Skeletal muscle cell (primary cell): Measurements from ENCODE around the gene NAV2.

Experiments used
- DNase-seq: peaks from one replicate; pipeline ENCODE4 v3.0.0-alpha.2; 2010; ENCODE audit warnings: low read depth
- H3K4me3 ChIP-seq: 2 replicates; pipeline ENCODE4 v1.5.1; 2011; ENCODE audit warnings: low read depth, mild to moderate bottlenecking, control low read depth, low read length, moderate library complexity

The NAV2 gene

DNA sequence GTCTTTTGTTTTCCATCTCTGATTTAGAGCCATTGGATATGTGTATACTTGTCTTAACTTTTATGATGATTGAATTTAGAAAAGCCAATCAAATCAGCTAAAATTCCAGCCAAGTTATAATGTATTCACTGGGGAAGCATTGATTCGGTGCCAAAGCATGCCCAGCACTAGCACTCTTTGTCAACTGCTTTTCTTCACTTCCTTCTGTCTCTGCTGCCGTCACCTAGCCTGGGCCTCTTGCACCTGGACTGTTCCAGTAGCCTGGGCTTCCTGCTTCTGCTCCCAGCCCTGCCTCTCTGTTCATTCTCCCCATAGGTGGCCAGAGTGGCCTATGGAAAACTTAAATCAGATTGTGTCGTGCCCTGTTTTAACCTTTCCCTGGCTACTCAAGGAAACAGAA is 80.7 kb downstream of the NAV2 start:
- no peak for DNase-seq
- no peak overlapping the region for H3K4me3 ChIP-seq

DNA sequence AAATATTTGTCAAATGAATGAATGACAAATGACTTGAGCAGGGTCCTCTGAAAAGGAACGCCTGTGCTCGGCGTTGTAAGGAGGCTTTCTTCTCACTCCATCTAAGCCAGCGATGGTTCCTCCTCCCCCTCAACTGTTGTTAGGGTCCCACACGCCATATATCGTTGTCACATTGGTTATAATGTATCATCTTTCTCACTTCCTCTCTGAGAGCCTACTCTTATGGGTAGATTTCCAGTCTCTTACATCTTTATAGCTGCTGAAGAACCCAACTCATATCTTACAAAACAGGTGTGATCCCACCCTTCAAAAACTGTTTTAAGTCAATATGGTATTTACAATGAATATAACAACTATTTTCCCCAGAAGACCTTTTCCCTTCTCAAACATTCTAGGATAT is 81.5 kb downstream of the NAV2 start:
- no peak overlapping the region for H3K4me3 ChIP-seq

GRCh38 chr11:19795082-19795481 is 82.4 kb downstream of the NAV2 start:
- no peak overlapping the region for H3K4me3 ChIP-seq
- no peak for DNase-seq

More for the DNA sequence above, 81.5 kb downstream of the NAV2 start:
- no peak for DNase-seq

GRCh38 chr11:19800162-19800561 is 87.5 kb downstream of the NAV2 start:
- H3K4me3 ChIP-seq: no peak overlapping the region
- DNase-seq: no peak

- no peak for DNase-seq
- H3K4me3 ChIP-seq: no peak overlapping the region
These were observed 88.3 kb downstream of the NAV2 start for GRCh38 chr11:19800714-19801519.

DNA sequence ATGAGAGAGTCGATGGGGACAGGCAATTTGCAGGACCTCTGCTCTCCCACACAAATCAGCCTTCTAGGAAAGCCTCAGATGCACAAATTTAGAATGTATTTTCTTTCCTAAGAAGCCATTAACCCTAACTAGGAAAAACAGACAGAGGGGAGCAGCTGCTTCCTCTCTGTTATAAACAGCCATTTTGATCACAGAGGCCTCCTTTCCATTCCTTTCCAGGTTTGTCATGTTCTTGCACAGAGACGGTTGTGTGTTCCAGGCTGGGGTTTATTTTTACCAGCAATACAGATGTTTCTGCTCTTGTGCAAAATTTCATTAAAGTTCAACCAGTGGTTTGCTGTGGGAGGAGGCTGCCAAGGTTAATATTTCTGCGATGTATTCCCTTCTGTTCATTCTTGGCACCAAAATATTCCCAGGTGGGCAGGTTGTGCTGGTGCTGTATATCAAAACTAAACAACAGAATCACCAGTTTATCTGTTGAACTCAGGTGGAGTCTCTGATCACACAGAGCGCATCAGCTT is 90.2 kb downstream of the NAV2 start:
- no peak overlapping the region for H3K4me3 ChIP-seq
- no peak for DNase-seq

- H3K4me3 ChIP-seq: no peak overlapping the region
- no peak for DNase-seq
These were observed 90.9 kb downstream of the NAV2 start for GRCh38 chr11:19803506-19803998.

DNA sequence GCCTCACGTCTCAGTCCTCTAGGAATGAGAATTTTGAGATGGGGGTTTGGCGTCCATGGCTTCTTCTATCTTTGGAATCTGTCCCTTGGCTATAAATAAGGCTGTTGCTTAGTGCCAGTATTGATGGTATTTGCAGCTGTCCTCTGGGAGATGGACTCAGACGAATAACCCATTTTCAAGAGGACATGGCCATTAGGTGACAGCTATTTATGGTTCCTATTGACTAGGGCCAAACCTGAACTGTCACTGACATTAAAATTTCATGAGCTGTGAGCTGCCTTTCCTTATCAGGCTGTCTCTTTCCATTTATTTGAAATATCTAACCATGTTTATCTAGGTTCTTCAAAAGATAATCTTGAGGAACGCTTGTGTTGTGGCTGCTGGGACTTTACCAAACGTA is 92.7 kb downstream of the NAV2 start:
- DNase-seq: no peak
- H3K4me3 ChIP-seq: no peak overlapping the region

GRCh38 chr11:19805827-19806226 is 93.2 kb downstream of the NAV2 start:
- no peak for DNase-seq
- H3K4me3 ChIP-seq: no peak overlapping the region

DNA sequence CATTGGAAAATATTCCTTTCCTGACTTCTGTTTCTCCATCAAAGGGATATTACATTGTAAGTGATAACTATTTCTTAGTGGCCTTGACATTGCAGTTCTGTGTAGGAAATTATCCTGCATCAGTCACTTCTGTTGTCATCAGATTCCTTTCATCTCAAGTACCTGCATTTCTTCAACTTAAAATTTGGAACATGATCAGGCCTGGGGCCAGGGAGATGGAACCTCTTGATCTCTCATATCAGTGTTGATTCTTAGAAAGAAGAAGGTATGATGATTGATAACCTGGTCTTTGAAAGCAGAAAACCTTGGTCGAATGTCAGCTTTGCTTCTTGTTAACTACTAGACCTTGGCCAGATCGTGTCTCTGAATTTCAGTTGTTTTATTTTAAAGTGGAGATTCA is 93.6 kb downstream of the NAV2 start:
- H3K4me3 ChIP-seq: no peak overlapping the region
- DNase-seq: no peak

DNA sequence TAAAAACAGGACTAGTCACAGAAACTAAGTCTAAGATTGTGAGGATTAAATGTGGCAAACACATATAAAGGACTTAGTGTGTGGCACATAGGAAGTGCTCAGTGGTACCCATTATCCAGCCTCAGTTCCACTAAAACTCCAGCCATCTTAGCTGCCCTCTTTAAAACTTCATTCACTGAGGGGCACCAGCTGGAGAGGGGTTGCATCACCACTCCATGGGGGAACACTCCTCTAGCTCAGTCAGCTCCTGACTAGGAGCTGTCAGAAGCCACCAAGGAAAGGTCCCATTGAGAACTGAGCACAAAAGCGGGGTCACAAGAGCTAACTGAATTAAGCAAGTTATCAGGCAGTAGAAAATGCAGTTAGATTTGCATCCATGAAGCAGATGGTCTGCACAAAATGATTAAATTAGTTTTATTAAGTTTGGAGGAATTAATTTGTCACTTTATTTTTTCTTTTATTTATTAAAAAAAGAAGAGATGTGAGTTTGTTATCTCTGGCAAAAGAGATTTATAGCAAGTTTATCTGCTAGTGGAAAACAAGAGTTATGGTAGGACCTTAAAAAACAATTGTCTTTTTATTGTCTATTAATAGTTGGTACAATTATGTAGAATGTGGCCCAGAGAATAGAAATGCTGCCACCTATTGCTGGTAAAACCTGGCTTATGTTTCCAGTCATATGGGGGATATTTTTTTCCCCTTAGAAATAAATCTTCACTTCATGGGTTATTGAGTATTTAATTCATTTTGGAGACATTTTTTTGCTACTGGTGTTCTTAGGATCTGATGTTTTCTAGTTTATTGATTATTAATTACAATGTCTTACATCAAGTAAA is 95.7 kb downstream of the NAV2 start:
- no peak for DNase-seq
- no peak overlapping the region for H3K4me3 ChIP-seq

GRCh38 chr11:19810852-19811251 is 98.2 kb downstream of the NAV2 start:
- DNase-seq: no peak
- no peak overlapping the region for H3K4me3 ChIP-seq

DNA sequence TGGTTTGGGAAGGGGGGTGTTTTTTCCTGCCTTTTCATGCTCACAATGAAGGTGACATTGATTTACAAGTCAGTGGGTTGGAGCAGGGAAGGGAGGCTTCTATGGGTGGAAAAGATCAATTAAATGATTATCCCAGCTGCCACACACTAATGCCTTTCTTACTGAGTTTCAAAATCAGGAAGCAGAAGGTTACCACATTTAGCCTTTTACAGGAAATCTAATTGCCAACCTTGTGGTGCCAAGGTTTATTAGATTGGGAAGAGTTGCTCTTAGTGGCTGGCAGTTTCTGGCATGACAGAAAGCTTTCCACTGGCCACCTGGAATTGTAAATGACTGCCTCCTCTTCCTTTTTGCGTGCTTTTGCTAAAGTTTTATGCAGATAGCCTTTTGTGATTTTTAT is 98.7 kb downstream of the NAV2 start:
- no peak for DNase-seq
- no peak overlapping the region for H3K4me3 ChIP-seq

GRCh38 chr11:19812096-19812495 is 99.5 kb downstream of the NAV2 start:
- no peak overlapping the region for H3K4me3 ChIP-seq
- no peak for DNase-seq

DNA sequence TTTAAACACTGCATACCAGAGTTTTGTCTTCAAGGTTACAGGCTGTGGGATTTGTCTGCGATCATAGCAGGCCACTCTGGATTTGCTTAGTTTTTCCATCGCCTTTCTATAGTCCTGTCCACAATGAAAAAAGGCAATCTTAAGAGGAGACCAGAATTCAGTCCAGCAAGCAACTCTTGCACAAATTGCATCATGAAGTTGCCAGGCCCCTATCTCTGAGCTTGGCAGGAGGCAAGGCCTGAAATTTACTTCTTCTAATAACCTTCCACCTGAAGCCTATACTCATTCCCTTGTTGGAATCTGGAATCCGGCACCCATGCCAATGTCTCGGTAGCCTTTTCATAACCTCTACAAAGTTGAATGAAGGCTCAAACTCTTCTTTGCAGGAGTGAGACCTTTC is 100.1 kb downstream of the NAV2 start:
- H3K4me3 ChIP-seq: no peak overlapping the region
- no peak for DNase-seq

GRCh38 chr11:19813158-19813879 is 100.7 kb downstream of the NAV2 start:
- no peak for DNase-seq
- no peak overlapping the region for H3K4me3 ChIP-seq

DNA sequence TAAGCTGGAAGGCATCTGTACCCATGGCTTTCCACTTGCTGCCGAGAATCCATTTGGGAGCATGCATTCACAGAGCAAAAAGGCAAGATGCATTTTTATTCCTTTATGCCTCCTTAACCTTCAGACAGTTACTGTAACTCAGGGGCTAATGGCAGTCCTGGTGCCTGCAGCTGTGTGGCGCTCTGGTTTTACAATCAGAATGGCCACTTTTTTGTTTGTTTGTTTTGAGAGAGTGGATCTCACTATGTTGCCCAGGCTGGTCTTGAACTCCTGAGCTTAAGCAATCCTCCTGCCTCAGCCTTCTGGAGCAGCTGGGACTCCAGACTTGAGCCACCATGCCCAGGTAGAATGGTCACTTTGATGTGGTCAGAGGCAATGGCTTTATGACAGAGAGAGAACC is 101.8 kb downstream of the NAV2 start:
- H3K4me3 ChIP-seq: no peak overlapping the region
- no peak for DNase-seq

DNA sequence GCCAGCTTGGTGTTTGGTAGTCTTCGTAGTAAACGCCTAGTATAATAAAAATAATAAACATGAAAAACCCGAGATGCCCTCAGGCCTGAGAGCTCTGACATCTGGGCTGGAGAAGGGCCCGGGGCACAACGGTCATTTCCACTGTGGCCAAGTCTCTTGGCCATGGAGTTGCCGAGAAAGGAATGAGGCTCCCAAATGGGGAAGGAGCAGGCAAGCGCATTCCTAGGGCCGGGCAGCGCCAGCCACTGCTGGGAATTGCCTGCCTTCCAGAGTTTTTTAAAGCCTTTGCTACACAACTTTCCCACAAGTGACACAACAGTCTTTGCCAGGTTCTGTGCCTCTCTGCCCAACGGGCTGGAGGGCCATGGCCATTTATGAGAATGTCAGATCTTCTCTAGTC is 103.4 kb downstream of the NAV2 start:
- no peak for DNase-seq
- H3K4me3 ChIP-seq: no peak overlapping the region

DNA sequence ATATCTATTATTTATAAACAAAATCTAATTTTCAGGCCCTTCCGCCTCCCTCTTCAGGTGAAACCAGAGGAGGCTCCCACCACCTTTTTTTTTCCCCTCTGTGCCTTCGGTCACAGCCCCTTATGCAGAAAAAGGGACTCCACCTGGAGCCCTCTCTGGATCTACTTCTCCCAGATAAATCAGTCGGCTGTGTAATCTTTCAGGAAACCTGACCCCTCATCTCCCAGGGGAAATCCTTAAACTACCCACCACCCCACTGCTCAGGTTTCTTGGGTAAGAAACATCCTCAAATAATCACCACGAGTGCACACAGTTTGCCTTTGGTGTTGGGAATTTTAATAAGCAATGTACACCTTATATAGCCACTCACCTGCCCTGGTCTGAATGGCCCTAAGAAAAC is 104.2 kb downstream of the NAV2 start:
- DNase-seq: no peak
- H3K4me3 ChIP-seq: no peak overlapping the region
